Heart left ventricle (tissue), 16 donors: ENCODE data around the gene IGSF22. TPM values are rescaled to one million over a fixed set of nuclear protein-coding genes. Genes with fewer than 3 reads are reported as not detected.

Experiments
- ATAC-seq, 4 donors: fragments of 200-7000 bp; cut with Tn5 transposase; one replicate each; pipeline ENCODE4 v1.9.1; 2020 to 2022; ENCODE audit warnings: moderate library complexity in 4 of 4, mild to moderate bottlenecking in 3 of 4, moderate number of reproducible peaks in 1 of 4
- DNase-seq, 5 donors: peaks; one replicate each; pipeline ENCODE4 v3.0.0-alpha.2; 2020
- H3K27ac ChIP-seq, 12 donors: fragments of 200-600 bp; sonication (generic) in 4 of 12; one replicate each; pipeline versions ENCODE4 v1.5.0 to v1.8.0; 2016 to 2022; ENCODE audit warnings: mild to moderate bottlenecking in 2 of 12
- H3K27me3 ChIP-seq, 9 donors: fragments of 200-600 bp; sonication (generic) in 2 of 9; one replicate each; pipeline versions ENCODE4 v1.5.1 to v1.8.0; 2016 to 2022; ENCODE audit warnings: mild to moderate bottlenecking in 3 of 9
- H3K36me3 ChIP-seq, 9 donors: fragments of 200-600 bp; sonication (generic) in 2 of 9; one replicate each; pipeline versions ENCODE4 v1.5.0 to v1.8.0; 2018 to 2022; ENCODE audit warnings: mild to moderate bottlenecking in 2 of 9
- H3K4me1 ChIP-seq, 12 donors: fragments of 200-600 bp; sonication (generic) in 4 of 12; one replicate each; pipeline versions ENCODE4 v1.5.0 to v1.8.0; 2016 to 2022; ENCODE audit warnings: mild to moderate bottlenecking in 3 of 12
- H3K4me3 ChIP-seq, 12 donors: fragments of 200-600 bp; sonication (generic) in 4 of 12; one replicate each; pipeline versions ENCODE4 v1.5.0 to v1.8.0; 2017 to 2022; ENCODE audit warnings: mild to moderate bottlenecking in 9 of 12, moderate library complexity in 4 of 12
- H3K9me3 ChIP-seq, 12 donors: fragments of 200-600 bp; sonication (generic) in 4 of 12; one replicate each; pipeline versions ENCODE4 v1.5.0 to v1.8.0; 2016 to 2022; ENCODE audit warnings: mild to moderate bottlenecking in 1 of 12
- CTCF ChIP-seq, 12 donors: fragments of 200-600 bp; sonication (generic) in 4 of 12; IDR thresholded peaks; one replicate each; pipeline versions ENCODE4 v1.5.0 to v1.8.0; 2018 to 2022; ENCODE audit warnings: antibody characterized with exemption in 12 of 12, mild to moderate bottlenecking in 5 of 12
- POLR2A ChIP-seq, 2 donors: fragments of 450-650 bp; IDR thresholded peaks; one replicate each; pipeline ENCODE4 v1.6.1; 2017; ENCODE audit warnings: antibody characterized with exemption in 2 of 2, mild to moderate bottlenecking in 2 of 2, moderate library complexity in 2 of 2
- WGBS, 4 donors: extraction: QIAGEN DNeasy Blood & Tissue Kit in 2 of 4; methylation state at CpG; one replicate each; pipeline versions ENCODE4 v1.1.5 to v1.1.7; 2013 to 2018; 5-methylcytosine and 5-hydroxymethylcytosine counted together
- intact Hi-C, 10 donors: fragments of 100-400 bp; cut with DNase I; formaldehyde crosslinking; loops; one replicate each; pipeline versions ENCODE4 v1.11.1 to v1.14.2; 2022
- polyA plus RNA-seq, 2 donors: library from polyadenylated mRNA; stranded (reverse); fragments of 200-250 nt; gene quantifications; one replicate each; pipeline ENCODE4 v1.2.3, GENCODE V29; 2013
- total RNA-seq, 9 donors: library from RNA; depleted of rRNA in 2 of 9; stranded (reverse); fragments of >200 nt in 2 of 9; fragmentation: NEBNext Ultra II Directional in 3 of 9; extraction: Animal tissue kit (Norgen Biotek cat#: 25700) in 3 of 9; gene quantifications; one replicate each; pipeline versions ENCODE4 v1.1.0 to v1.2.4, GENCODE V29; 2016 to 2023
- donor health status: ischemic (EF 13 %, LVEDD 7.1; RV severe dilation, severe dysfunction).
- donor health status: healthy with polysubstance abuse.
- donor health status: DM: no; HTN: yes; CAD: no.
- donor health status: DM: no; HTN: no; CAD: no.
- donor health status: ischemic (EF 25% LVEDD 6.9; RV normal size, moderate dysfunction).
- donor health status: ischemic (EF 25% LVEDD 5.7; RV mildly dilated, moderate dysfunction).
- donor health status: healthy.
- donor health status: DM: yes; HTN: yes; CAD: no.
- donor health status: ischemic (EF 35%, LVEDD 5.7; RV mildly dilated, moderate dysfunction).
- donor health status: nonischemic (EF 11% LVEDD 7.7; RV severe dilation, severe dysfunction).
- donor health status: DM: yes; HTN: yes; CAD: no.
- donor health status: PGD.
- donor health status: ischemic (EF 29% LVEDD 5.4; RV normal size, mild dysfunction).
- donor health status: nonischemic (EF 23%, LVEDD 6.1; RV moderate dilation, normal function).

IGSF22 gene
- total and polyA plus RNA-seq, 11 donors, result 0.24 to 1.2 (median 0.77) TPM

DNA sequence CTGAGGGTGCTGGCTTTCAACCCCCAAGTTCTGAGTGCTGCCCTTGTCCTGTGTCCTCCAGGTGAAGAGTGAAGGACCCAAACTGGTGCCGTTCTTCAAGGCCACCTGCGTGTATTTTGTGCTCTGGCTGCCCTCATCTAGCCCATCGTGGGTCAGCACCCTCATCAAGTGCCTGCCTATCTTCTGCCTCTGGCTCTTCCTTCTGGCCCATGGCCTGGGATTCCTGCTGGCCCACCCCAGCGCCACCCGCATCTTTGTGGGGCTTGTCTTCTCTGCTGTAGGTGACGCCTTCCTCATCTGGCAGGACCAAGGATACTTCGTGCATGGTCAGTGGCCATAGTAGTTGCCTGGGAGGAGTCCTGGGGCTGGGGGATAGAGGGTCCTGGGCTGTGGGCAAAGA, 25.1 kb downstream of the IGSF22 start:
- no peak for ATAC-seq
- TF ChIP-seq CTCF (IDR thresholded peaks at IDR 0.05) (no peak), POLR2A (IDR thresholded peaks at IDR 0.05) (no peak)
- Histone ChIP-seq H3K36me3 (peaks cover 0 to 19% (median 4%) of the 10 kb centered on the region in 9 donors), H3K27me3 (no peaks in the 10 kb centered on the region), H3K4me1 (peaks cover 7 to 60% (median 38%) of the 10 kb centered on the region in 12 donors), H3K9me3 (no peaks in the 10 kb centered on the region), H3K4me3 (no peak overlapping the region), H3K27ac (peak overlapping the region in 1 of 12 donors; percentile 5)
- WGBS, 4 donors, result 95 to 98% (median 96%) methylated on average over 7 of the region's 7 CpGs
- no peak for DNase-seq
- intact Hi-C loops, result loop anchor here in 2 of 10 donors (5.0 kb wide), 2 partner anchors 64 to 69 kb away; partner anchors contain the start of gene SPTY2D1 (in 1 of the 2)

DNA sequence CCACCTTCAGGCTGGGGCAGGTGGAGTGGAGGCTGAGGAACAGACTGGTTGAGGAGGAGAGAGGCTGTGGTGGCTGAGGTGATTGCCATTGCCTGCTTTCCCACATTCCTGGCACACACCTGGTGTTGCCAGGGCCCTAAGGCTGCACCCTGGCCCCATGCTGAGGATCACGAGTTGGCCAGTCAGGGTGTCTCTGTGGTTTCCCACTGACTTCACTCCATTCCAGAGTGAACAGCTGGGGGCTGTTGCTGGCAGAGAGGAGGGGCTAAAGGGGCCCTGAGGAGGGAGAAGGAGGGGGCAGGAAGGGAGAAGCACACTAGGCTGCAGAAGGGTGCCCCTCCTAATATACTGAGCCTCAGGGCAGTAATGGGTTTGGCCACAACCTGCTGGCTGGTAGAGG, 25.6 kb downstream of the IGSF22 start:
- 54 to 88% (median 74%) methylated on average over 1 of the region's 1 CpG for WGBS, 4 donors
- H3K4me3 ChIP-seq, result peak overlapping the region in 3 of 12 donors; percentile 23 to 95 (median 75)
- intact Hi-C loops, result loop anchor here in 2 of 10 donors (5.0 kb wide), 2 partner anchors 63 to 68 kb away; partner anchors contain the start of gene SPTY2D1 (in 1 of the 2)
- H3K27me3 ChIP-seq, result no peaks in the 10 kb centered on the region
- TF ChIP-seq POLR2A (IDR thresholded peaks at IDR 0.05) (no peak), CTCF (IDR thresholded peaks at IDR 0.05) (no peak)
- no peaks in the 10 kb centered on the region for H3K9me3 ChIP-seq
- peaks cover 0 to 19% (median 4%) of the 10 kb centered on the region in 9 donors for H3K36me3 ChIP-seq
- H3K4me1 ChIP-seq, result peaks cover 4 to 55% (median 33%) of the 10 kb centered on the region in 12 donors
- no peak for DNase-seq
- no peak for ATAC-seq
- peak overlapping the region in 4 of 12 donors; percentile 5 to 90 (median 50) for H3K27ac ChIP-seq

- H3K27ac ChIP-seq, result peak overlapping the region in 10 of 12 donors; percentile 81 to 97 (median 88)
Observed at GRCh38 chr11:18699848-18700261, 26.1 kb downstream of the IGSF22 start.

More at GRCh38 chr11:18699848-18700261, 26.1 kb downstream of the IGSF22 start:
- intact Hi-C loops, result loop anchor here in 6 of 10 donors (1.0 to 5.0 kb wide), 7 partner anchors 63 to 378 kb away; partner anchors contain the start of genes SPTY2D1 (in 3 of the 6), UEVLD (in 2 of the 6), GTF2H1 (in 1 of the 6) and HPS5 (in 1 of the 6)
- no peaks in the 10 kb centered on the region for H3K27me3 ChIP-seq
- ATAC-seq, result peak; percentile 9 to 55 (median 28)
- WGBS, 4 donors, result 24 to 40% (median 36%) methylated on average over 3 of the region's 3 CpGs
- DNase-seq, result peak in 3 of 5 donors; percentile 46 to 63 (median 48)
- H3K36me3 ChIP-seq, result peaks cover 0 to 19% (median 4%) of the 10 kb centered on the region in 9 donors
- H3K4me1 ChIP-seq, result peaks cover 0 to 49% (median 28%) of the 10 kb centered on the region in 12 donors
- no peak for TF ChIP-seq CTCF (IDR thresholded peaks at IDR 0.05)
- peak overlapping the region in 10 of 12 donors; percentile 64 to 97 (median 85) for H3K4me3 ChIP-seq
- no peaks in the 10 kb centered on the region for H3K9me3 ChIP-seq
